ENCODE results near the gene WASF1.
A peak's percentile ranks its signal among the peaks of the same experiment; 100 is the strongest.

WASF1 gene

DNA sequence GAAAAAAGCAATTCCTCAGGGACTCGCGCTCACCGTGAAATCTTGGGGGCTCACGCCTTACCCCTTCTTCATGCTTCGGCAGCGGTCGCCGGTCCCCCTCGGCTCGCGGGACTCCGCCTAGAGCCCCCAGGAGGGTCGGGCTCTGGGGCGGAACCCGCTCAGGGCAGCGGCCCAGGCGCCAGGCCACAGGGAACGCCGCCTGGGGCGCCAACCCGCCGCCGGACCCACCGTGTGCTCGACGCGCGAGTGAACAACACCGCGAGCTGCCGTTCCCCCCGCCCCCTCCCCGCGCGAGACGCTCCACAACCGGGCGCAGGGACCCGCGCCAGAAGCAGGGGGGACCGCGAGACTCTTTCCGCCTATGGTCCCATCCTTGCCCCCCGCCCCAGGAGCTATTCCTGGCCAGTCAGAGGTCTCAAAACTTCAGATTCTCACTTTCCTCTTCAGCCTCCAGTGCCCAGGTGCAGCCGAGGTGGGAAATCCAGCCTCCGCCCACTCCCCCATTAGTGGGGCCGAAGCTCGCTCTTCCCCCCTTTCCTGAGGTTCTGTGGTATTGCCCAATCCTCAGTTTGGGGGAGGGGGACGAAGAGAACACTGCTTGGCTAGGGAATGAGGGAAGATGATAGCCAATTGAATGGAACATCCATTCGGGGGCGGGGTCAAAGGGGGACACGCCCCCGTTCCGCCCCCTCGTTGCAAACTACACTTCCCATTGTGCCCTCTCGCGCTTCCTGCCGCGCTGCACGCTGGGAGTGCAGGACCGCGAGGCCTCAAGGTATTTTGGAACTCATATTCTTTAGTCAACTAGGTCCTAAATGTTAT is at the start of gene WASF1:
TSS of gene WASF1 (minus strand) at position 265 of the 822 bp plus-strand sequence. CDS start 52,069 bp downstream, outside the sequence.
- DNase-seq, result peak; percentile 98

DNA sequence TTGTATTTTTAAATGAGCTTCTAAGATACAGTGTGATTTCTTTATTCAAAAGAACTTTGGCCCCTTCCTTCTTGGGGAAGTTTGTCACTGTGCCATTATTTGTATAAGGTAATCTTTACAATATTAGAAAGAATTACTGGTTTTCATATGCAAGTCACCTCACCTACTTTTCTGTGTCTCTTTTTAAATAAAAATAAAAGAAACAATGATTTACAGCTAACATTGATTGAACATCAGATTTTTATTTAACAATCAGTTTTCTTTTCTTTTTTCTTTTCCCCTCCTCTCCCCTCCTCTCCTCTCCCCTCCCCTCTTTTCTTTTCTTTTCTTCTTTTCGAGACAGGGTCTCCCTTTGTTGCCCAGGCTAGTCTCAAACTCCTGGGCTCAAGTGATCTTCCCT is 46.8 kb upstream of the WASF1 start:
- no peak for DNase-seq

DNA sequence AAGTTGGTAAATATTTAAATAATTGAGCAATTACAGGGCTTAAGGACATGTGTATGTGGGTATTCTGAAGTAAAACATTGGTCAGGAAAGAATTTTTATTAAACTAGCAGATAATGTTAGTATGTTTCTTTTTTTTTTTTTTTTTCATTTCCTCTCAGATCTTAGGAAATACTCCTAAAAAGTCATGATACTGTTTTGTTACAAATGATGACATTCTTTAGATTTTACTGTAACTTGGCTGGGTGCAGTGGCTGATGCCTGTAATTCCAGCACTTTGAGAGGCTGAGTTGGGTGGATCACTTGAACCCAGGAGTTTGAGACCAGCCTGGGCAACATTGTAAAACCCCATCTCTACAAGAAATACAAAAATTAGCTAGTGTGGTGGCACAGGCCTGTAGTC is 42.3 kb upstream of the WASF1 start:
- no peak for DNase-seq

DNA sequence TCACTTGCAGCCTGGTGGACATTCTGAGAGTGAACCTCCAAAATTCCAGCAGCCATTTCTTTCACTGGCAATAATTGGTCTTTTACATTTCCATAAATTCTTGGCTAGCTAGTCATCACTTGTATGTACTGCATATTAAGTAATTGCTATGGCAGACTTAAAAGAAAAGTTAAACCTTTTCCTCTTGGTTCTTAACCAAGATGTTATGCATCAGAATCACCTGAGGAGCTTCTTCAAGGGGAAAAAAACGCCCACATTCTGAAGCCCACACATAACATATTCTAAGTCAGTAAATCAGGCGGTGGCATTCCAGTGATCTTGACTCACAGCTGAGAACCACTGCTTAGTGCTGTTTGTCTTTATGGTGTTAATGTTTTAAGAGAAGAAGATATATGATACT is 37.8 kb upstream of the WASF1 start:
- DNase-seq, result no peak

DNA sequence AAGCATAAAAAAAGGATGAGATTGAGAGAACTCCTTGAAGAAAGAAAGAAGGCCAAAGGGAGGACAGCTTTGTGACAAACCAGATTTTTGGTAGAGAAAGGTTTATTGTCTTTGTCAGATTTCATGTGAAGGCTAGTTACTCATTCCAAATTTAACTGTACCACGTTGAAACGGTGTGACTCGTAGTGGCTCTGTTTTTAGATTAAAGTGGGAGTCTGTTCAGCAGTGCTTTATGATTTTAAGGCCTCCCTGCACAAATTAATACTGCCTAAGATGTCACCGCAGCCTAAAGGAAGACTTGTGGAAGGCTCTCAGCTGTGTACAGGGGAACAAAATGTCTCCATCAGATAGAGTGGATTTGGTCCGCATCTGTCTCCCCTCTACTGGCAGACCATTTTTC is 36.7 kb upstream of the WASF1 start:
- no peak for DNase-seq

DNA sequence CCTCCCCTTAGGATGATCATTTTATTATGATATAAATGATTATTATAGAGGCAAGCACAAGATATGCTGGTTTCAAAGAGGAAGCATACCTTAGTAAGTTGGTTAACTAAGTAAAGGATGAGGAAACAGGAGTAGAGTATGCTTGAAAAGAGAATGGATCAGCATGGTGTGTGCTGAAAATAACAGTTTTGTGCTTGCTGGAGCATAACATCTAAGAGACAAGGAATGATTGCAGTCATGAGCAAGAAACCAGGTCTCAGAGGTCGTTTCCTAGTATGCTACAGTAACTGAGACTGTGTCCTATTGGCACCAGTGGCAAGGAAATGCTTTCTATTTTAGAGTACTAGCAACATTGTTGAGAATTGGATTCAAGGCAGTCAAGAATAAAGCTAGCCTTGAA is 34.9 kb upstream of the WASF1 start:
- no peak for DNase-seq

DNA sequence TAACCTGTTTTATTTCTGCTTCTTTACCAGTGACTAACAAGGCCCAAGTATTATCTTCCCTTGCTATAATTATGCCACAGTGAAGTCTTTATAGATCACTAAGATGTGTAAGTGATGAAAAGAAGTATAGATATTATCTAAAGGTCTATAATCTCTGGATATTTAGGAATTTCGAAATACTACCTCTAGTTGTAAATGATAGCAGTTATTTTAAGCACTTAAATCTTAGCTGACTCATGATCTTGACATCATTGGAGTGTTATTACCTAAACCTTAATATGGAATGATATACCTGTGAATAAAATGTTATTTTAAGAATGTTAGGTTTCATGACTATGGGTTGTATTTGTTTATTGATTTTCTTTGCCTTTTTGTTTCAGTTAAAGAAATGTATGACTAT is 32.3 kb upstream of the WASF1 start:
- DNase-seq, result no peak

DNA sequence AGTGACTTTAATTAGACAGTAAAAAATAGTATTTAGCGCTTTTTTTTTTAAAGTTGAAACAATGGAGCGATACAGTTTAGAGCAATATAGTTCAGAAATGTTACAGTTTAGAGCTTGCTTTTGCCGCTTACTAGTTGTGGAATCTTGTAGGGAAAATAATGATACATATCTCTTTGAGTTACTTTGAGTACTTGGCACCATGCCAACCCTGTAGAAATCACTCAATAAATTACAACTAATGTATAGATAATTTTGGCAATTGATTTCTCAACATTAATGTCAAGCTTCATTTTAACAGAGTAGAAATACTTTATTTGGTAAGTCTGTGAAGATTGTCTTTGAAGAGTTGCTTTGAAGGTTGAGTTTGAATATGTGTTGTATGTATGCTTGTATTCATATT is 28.2 kb upstream of the WASF1 start:
- DNase-seq, result no peak

DNA sequence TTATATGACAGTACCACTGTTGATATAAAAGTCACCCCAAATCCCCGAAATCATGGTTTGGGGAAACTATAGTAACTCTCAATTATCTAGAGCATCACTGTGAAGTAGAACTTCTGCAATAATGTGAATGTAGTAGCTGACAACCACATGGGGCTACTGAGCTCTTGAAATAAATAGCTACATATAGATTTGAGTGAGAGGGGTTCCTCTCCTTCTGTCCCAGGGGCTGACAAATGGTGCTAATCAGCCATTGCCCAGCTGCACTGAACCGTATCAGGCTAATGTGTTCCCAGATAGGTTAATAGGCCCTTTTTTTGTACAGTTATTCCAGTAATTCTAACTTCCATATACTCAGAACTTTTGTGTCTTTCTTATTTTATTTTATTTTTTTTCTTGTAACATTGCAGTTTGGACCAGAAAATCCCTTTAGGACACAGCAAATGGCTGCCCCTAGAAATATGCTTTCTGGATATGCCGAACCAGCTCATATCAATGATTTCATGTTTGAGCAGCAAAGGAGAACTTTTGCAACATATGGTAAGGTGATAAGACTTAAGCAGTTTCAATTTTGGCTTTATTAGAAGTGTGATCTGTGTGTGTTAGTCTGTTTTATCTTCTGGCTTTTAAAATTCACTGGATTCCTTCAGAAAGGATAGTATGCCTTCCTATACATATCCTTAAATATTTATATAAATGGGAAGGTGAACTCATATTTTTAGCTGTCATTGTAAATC is 21.8 kb upstream of the WASF1 start:
- DNase-seq, result no peak

DNA sequence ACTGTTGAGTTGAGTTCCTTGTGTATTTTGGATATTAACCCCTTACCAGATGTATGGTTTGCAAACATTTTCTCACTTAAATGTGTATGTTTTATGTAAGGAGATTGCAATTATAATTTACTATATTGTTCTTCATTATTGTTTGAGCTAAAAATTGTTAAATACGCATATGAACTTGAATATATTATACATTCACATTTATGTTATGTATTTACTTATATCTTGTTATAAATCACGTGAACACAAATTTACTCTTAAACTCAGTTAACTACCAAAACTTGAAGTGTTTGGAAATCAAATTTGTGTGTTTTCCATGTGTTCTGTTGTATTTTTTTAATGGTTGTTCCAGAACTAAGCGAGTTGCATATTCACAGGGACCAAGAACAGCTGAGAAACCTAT is 19.1 kb upstream of the WASF1 start:
- DNase-seq, result no peak

DNA sequence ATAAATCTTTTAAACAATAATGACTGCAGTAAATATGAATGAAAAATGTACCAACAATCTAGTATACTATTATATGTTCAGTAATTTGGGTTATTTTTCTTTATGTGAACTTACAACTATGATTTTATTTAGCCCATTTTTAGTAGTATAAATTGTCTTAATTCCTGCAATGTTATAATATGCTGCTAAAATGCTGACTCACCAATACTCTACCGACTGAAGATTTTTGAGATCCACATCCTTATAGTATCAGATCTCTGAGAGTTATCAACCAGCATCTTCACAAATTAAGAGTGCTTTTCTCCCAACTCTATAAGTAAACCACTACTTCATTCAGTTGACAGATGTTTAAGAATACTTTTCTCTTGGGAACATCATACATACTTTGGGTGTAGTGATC is 17.4 kb upstream of the WASF1 start:
- DNase-seq, result no peak

DNA sequence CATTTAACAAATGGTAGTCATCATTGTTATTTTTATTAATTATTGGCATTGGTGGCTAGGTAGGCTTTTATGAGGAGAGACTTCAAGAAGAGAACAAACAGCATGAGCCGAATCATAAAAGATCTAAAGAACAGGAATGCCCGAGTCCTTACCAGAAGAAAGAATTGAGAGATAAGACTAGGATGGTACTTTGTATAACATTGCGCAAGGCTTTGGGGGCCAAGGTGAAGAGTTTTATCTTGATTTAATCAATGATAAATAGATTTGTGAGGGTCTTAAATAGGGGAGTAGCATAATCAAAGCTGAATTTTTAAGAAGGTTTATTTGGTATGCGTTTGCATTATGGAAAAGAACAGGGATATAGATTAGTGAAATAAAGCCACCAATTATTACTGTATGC is 16.2 kb upstream of the WASF1 start:
- no peak for DNase-seq

DNA sequence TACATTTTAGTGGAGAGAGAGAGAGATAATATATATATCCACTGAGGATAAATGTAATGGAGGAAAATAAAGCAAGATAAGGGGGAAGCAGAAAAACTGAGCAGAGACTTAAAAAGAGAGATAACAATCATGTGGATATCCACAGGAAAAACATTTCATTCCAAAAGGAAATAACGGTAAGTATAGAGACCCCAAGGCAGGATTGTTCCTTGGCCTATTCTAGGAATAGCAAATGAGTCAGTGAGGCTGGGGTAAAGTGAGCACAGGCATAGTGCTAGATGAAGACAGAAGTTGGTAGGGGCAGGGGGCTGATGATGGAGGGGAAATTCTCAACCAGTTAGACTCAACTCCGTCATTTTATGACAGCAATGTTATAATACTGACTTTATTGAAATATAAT is 12.0 kb upstream of the WASF1 start:
- no peak for DNase-seq

DNA sequence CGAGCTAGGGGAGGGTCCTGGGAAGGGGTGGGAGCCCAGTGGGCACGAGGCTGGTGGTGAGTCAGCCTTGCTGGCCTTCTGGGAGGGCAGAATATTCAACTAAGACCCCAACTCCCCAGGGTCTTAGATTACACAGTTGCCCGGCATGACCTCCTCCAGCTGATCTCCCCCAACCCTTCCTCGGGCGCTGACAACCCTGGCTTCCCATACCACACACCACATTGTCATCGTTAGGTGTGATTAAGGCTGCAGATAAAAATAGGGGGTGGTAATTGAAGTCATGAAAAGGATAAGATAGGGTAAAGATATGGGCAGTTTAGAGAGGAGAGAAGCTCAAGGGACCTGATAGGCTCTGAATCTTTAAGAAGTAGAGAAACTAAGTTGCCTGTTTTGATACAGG is 11.3 kb upstream of the WASF1 start:
- DNase-seq, result no peak

DNA sequence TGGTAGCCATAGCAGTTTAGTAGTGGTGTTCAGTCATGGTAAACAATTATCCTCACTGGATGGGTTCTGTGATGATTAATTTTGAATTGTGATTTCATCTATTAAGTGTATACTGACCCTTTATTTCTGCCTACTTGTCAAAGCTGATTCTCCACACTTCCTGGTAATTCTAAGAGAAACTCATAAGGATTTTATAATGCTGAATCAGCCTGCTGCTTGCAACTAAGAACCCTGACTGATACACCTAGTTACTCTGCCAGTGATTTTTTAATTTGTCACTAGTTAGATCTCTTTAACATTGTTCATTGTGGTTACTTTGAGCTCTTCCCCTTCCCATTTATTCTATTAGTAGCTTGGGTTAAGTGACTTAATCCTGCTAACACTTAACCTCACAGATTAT is 9.3 kb upstream of the WASF1 start:
- no peak for DNase-seq

DNA sequence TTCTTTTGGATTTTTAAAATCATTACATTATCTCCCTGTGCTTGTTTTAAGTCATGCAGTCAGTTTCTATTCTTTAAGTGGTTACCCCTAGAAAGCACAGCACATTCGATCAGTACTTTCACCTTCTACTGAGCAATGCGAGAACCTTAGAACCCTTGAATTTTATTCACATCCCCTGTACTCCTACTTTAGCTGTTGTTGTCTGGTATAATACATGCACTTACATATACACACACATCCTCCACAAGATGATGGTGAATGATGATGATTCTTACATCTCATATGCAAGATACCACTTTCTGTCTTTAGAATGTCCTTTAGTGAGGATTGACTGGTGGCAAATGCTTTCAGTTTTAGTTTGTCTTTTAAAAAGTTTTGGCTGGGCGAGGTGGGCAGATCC is 6.4 kb upstream of the WASF1 start:
- no peak for DNase-seq

DNA sequence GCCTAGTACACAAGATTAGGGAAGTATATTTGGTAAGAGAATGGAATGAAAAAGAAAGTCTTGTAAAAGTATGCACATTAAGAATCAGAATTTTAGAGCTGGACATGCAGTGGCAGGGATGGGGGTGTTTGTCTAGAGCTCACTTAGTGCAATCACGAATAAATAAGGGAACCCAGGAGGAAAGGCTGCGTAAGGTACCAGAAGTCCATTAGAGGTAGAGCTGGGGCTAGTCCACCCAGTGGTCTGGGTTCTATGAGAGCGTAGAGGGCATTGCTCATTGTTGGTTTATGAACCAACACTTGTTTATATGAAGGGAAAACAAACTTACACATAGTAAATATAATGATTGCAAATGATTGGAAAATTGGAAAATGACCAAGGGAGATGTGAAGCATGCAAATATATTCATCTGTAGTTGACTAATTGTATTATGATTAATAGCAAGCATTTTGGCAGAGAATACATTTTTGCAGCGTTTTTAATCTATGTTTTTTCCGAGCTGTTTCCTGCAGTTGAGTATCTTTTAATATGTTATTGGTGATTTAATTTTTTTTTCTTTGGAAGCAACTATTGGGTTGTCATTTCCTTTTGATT is 3.9 kb upstream of the WASF1 start:
- no peak for DNase-seq

DNA sequence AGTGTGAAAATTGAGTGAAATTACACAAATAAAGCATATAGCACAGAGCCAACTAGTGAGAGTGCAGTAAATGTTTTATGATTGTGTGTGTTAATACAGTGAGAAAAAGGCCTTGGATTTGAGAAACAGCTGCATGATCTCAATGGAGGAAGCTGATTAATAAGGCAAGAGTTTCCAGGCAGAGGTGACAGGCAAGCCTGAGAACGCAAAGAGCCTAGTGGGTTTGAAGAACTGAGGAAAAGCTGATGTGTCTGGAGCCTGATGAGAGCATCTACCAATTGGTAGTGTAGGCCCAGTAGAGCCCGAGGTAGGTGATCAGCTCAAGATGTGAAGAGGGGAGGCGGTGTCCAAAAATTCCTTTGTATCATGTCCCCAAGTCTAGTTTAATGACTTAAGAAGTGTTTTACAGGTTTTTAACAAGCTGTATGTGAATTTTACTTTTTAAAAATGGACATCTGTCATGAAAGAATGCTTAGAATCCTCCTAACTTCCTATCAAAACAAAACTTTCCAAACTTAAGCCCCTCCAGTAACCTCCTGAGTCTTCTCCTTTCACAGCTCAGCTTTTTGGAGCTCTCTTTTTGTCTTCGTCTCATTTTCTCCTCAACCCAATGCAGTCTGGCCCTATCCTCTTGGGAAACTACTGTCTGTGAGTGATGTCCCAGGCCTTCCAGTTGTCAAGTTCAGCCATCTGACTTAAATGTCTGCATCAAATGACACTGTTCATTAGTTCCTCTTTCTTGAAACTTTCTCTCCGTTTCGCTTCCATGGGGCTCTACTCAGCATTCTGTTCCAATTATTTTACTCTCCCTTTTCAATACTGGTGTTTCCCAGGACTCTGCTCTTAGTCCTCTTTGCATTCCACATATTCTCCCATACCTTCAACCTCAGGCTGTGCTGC is 1.9 kb upstream of the WASF1 start:
- DNase-seq, result no peak

DNA sequence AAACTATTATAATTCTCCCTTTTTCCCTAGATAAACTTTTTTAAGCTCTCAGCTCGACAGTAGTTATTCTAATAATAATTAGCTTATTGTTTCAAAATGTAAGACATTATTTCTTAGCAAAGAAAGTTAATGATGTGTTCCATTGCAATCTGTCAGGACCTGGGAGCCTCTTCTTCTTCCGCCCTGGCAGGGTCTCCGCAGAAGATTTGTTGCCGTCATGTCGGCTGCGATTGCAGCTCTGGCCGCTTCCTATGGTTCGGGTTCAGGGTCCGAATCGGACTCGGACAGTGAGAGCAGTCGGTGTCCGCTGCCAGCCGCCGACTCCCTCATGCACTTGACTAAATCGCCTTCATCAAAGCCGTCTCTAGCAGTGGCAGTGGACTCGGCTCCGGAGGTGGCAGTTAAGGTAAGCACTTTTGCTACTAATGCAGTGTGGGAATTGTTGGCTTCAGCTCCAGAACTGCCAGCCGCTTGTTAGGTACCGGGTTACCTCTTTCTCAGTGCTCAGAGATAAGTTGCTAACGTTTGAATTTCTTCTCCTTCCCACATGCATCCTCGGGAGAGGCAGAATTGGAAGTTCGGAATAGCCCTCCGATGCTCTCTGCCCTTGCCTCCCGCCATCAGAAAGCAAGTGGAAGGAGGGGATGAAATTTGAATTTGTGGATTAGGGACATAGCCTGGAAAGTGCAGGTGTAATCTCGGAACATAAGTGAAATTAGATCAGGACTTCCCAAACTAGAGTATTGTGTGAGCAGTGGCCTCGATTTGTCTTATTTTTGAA is 948 bp upstream of the WASF1 start, which contains the start of gene CDC40:
TSS of gene CDC40 (plus strand) at position 200 of the 781 bp plus-strand sequence. CDS start at position 218, 18 bp downstream.
- DNase-seq, result peak; percentile 79

DNA sequence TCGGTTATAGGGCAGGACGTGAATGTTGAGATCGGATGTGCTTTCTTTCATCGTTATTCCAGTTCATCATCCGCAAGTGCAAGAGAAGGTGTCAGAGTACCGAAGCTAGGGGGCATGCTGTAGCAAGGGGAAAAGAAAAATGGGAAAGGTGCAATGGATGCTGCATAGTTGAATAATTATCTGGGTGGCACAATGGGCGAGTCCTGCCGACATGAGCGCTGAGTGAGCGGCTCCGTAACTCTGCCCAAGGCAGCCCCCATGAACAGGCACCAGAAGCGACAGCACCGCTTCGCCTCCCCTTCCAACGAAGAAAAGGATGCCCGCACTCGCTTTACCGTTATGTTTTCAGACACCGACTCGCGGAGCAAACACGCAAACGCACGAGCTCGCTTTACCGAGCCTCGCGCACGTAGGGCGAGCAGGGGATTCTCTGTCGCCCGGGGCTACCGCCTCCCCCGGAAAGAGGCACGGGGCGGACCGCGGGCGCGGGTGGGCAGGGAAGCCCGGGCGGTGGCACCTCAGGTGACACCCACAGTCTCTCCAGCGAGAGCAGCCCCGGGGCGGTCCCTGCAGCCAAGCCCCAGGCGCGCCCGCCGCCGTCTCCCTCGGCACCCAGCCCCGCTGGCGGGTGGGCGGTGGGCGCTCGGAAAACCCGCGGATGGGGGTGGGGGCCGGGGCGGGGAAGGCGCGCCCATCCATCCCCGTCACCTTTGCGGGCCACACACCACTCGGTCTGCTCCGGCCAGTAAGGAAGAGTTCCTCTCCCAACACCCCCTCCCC is 654 bp downstream of the WASF1 start:
- peak; percentile 64 for DNase-seq

DNA sequence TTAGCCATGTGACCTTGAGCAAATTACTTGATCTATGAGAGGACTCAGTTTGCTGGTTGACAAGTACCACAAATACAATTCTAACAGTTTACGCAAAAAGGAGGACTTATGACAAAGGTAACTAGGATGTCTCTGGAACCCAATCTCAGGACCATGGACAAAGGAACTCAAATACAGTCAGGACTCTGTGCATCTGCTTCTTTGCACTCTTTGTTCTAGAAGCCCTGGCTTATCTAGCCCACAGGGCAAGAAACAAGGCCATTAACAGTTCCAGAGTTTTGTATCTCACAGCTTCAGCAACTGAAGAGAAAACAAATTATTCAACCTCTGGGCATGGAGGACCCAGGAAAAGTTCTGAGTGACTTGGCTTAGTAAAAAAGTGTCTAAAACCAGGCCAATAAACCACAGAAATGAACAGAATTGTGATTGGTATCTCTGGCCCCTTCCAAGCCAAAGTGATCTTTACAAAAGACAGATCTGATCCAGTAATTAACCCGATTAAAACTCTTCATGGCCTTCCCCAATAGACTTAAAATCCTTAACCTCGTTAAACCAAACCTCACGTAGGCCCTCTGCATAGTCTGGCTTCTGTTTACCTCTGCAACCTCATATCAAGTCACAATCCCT is 5.9 kb downstream of the WASF1 start:
- no peak for DNase-seq
